SK-MEL-5 (cell line): ENCODE results near the gene PTPRR. TPM values are rescaled to one million over a fixed set of nuclear protein-coding genes. Genes with fewer than 3 reads are reported as not detected.

Experiments used
- DNase-seq: peaks from one replicate; pipeline ENCODE4 v3.0.0-alpha.2; 2016; ENCODE audit warnings: low read depth, low spot score
- in situ Hi-C: cut with HindIII; loops from 2 replicates; pipeline ENCODE4 v1.10.0; 2016; ENCODE audit warnings: low sequenced_read_pairs, high pct_unique_total_duplicates, low pct_unique_long_range_greater_than_20kb
- total RNA-seq: library from RNA; depleted of rRNA; stranded (reverse); fragments of >200 nt; shearing (Covaris generic); gene quantifications from 2 replicates; pipeline ENCODE4 v1.2.3, GENCODE V29; 2014

Gene PTPRR
- total RNA-seq, 1 experiment from 2014 or later: 3.9 TPM

GRCh38 chr12:70779250-70779649 lies 141.3 kb downstream of the PTPRR start:
- DNase-seq: no peak
- in situ Hi-C loops: no loop called here

GRCh38 chr12:70774055-70774454 lies 146.5 kb downstream of the PTPRR start:
- in situ Hi-C loops: no loop called here

GRCh38 chr12:70772836-70773235 lies 147.7 kb downstream of the PTPRR start:
- in situ Hi-C loops: no loop called here
- no peak for DNase-seq

More at GRCh38 chr12:70774055-70774454, 146.5 kb downstream of the PTPRR start:
- no peak for DNase-seq

GRCh38 chr12:70771581-70771980 lies 149.0 kb downstream of the PTPRR start:
- no peak for DNase-seq
- in situ Hi-C loops: no loop called here

- no peak for DNase-seq
- in situ Hi-C loops: no loop called here
Observed at GRCh38 chr12:70763666-70764065, 156.9 kb downstream of the PTPRR start.

GRCh38 chr12:70762000-70762399 lies 158.5 kb downstream of the PTPRR start:
- DNase-seq: no peak
- in situ Hi-C loops: no loop called here

- peak; percentile 9 for DNase-seq
- in situ Hi-C loops: no loop called here
Observed at GRCh38 chr12:70759161-70759918, 161.2 kb downstream of the PTPRR start.

- in situ Hi-C loops: no loop called here
- DNase-seq: no peak
Observed at GRCh38 chr12:70758494-70758845, 162.1 kb downstream of the PTPRR start.

- in situ Hi-C loops: no loop called here
- no peak for DNase-seq
Observed at GRCh38 chr12:70757830-70758493, 162.6 kb downstream of the PTPRR start.

GRCh38 chr12:70756791-70757190 lies 163.7 kb downstream of the PTPRR start:
- DNase-seq: no peak
- in situ Hi-C loops: no loop called here

GRCh38 chr12:70756118-70756517 lies 164.4 kb downstream of the PTPRR start:
- in situ Hi-C loops: no loop called here
- no peak for DNase-seq

GRCh38 chr12:70754330-70754741 lies 166.2 kb downstream of the PTPRR start:
- DNase-seq: no peak
- in situ Hi-C loops: no loop called here

- in situ Hi-C loops: no loop called here
- DNase-seq: no peak
Observed at GRCh38 chr12:70752327-70752726, 168.2 kb downstream of the PTPRR start.

- in situ Hi-C loops: no loop called here
Observed at GRCh38 chr12:70749931-70750330, 170.6 kb downstream of the PTPRR start.

GRCh38 chr12:70748809-70749208 lies 171.7 kb downstream of the PTPRR start:
- no peak for DNase-seq
- in situ Hi-C loops: no loop called here

More at GRCh38 chr12:70749931-70750330, 170.6 kb downstream of the PTPRR start:
- DNase-seq: no peak

GRCh38 chr12:70747445-70748260 lies 172.9 kb downstream of the PTPRR start:
- in situ Hi-C loops: no loop called here
- no peak for DNase-seq

- in situ Hi-C loops: no loop called here
Observed at GRCh38 chr12:70745048-70745447, 175.5 kb downstream of the PTPRR start.

GRCh38 chr12:70744178-70744577 lies 176.4 kb downstream of the PTPRR start:
- in situ Hi-C loops: no loop called here

More at GRCh38 chr12:70745048-70745447, 175.5 kb downstream of the PTPRR start:
- DNase-seq: no peak

More at GRCh38 chr12:70744178-70744577, 176.4 kb downstream of the PTPRR start:
- peak; percentile 84 for DNase-seq
